Urothelium cell line (cell line): Measurements from ENCODE around the gene GRAMD1B.
"Not testable (repeated sequence)": the region's sequence is repeated elsewhere in the genome, so short reads cannot be mapped to it uniquely, and the experiment has no call there.

Experiments used
- DNase-seq: peaks from one replicate; pipeline ENCODE4 v3.0.0; 2011; ENCODE audit warnings: low spot score, mixed read lengths
- FAIRE-seq: peaks from 2 replicates; lab custom pipeline; 2011; peaks lifted over from hg19 to GRCh38; lab: Jason Lieb, UNC

GRAMD1B gene

DNA sequence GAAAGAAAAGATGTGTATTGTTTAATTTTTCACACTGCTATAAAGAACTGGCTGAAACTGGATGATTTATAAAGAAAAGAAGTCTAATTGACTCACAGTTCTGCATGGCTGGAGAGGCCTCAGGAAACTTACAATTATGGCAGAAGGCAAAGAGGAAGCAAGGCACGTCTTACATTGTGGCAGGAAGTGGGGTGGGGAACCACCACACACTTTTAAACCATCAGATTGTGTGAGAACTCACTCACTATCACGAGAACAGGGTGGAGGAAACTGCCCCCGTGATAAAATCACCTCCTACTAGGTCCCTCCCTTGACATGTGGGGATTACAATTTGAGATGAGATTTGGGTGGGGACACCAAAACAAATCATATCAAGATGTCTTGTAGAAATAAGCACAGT lies 229.9 kb downstream of the GRAMD1B start:
- DNase-seq, FAIRE-seq: not testable (repeated sequence)

DNA sequence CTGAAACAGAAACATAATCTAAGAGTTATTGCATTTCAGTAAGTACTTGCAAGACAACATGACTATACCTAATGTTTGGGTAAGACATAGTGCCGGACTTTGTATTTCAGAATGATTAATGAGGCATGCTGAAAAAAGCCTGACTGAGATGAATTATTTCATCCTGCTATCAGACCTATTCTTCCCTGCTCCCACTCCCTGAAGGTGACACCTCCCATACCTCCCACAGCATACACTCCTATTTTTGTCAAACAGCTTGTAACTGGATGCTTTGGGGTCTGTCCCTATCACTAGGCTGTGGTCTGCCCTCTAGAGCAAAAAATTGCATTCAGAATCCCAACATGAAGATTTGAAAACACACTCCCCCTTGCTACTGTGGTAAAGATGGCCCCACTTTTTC lies 235.2 kb downstream of the GRAMD1B start:
- DNase-seq (no peak), FAIRE-seq (no peak)

DNA sequence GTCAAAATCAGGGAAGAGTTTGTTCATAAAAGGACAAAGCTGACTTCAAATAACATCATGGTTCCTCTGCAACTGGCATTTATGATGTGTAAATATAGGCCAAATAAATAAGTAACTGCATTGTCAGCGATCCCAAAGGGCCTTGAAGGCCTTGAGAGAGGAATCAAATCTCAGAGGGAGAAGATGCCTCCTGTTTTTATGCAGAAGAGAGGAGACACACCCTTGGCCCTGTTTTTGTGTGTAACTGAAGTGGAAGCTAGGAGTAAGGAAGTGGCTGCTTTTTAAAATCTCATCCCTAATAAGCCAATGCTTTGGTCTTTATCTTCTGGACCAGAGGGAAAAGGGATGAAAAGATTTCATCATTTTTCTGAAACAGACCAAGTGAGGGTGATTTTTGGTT lies 240.0 kb downstream of the GRAMD1B start:
- FAIRE-seq (no peak), DNase-seq (no peak)

DNA sequence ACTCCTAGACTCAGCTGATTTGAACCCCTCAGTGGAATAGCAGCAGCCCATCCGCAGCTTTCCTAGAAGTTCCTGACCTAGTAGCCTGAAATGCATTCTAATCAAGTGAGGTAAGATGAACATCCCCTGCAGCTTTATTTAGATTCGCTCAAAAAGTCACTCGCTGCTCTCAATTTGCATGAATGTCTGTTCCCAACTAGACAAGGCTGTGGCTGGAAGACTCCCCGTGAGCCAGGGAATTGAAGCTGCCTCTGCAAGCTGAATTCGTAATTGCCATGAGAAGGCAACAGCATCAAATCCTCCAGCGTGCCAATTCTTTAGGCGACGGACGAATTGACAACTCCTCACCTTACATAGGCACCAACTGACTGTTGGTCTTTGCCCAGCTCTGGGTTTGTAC lies 241.5 kb downstream of the GRAMD1B start:
- FAIRE-seq = no peak
- no peak for DNase-seq

DNA sequence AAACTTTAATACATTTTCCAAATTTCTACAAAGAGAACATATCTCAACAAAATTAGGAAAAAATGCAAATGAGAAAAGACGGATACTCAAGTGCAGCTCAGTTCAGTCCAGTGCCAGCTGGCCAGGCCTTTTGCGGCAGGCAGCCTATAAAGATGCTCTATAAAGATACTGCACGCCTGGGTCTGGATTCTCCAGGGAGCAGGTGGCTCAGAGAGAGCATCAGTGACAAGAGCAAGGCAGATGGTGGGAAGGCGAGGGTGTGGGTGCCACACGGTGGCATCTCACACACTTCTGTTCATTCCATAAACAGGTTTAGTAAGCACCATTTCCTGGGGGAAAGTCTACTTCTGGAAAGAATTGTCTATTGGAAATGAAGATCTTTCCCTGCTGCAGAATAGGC lies 242.5 kb downstream of the GRAMD1B start:
- DNase-seq (no peak), FAIRE-seq (no peak)

DNA sequence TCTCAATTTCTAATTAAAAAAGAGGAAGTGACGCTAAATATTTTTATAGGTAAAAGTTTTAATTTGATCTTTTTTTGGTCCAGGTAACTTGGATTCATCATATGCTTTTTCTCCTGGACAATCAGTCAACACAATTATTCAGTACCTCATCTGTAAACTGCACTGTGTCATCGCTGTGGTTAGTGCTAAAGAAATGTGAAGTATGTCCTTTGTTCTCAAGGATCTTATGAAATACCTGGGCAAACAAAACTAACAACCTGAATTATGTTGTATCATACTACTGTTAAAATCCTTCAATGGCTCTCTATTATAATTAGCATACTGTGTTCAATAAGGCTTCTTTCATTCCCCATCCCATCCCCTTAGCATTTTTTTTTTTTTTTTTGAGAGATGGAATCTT lies 244.2 kb downstream of the GRAMD1B start:
- FAIRE-seq = no peak
- DNase-seq = no peak
